ENCODE measurements around the gene ANKMY2. TPM values are rescaled to one million over a fixed set of nuclear protein-coding genes. Genes with fewer than 3 reads are reported as not detected.

ANKMY2 gene
- total RNA-seq, 1 donor from 2014 or later, result 9.4 TPM

DNA sequence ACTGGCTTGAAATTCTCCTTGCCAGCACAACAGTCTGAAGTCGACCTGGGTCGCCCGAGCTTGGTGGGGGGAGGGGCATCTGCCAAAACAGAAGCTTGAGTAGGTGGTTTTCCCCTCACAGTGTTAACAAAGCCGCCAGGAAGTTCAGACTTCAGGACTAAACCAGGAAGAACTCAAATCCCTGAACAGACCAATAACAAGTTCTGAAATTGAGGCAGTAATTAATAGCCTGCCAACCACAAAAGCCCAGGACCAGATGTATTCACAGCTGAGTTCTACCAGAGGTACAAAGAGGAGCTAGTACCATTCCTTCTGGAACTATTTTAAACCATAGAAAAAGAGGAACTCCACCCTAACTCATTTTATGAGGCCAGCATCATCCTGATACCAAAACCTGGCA lies 73.6 kb downstream of the ANKMY2 start:
- H3K4me1 Mint-ChIP-seq (ENCODE audit: low read depth, unreplicated experiment), result no peaks in the 10 kb centered on the region
- no peak overlapping the region for H3K27ac Mint-ChIP-seq (ENCODE audit: unreplicated experiment)
- H3K36me3 Mint-ChIP-seq (ENCODE audit: unreplicated experiment), result no peaks in the 10 kb centered on the region
- no peaks in the 10 kb centered on the region for H3K27me3 Mint-ChIP-seq (ENCODE audit: unreplicated experiment)
- TF ChIP-seq, protein P1, sequence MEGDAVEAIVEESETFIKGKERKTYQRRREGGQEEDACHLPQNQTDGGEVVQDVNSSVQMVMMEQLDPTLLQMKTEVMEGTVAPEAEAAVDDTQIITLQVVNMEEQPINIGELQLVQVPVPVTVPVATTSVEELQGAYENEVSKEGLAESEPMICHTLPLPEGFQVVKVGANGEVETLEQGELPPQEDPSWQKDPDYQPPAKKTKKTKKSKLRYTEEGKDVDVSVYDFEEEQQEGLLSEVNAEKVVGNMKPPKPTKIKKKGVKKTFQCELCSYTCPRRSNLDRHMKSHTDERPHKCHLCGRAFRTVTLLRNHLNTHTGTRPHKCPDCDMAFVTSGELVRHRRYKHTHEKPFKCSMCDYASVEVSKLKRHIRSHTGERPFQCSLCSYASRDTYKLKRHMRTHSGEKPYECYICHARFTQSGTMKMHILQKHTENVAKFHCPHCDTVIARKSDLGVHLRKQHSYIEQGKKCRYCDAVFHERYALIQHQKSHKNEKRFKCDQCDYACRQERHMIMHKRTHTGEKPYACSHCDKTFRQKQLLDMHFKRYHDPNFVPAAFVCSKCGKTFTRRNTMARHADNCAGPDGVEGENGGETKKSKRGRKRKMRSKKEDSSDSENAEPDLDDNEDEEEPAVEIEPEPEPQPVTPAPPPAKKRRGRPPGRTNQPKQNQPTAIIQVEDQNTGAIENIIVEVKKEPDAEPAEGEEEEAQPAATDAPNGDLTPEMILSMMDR (IDR thresholded peaks at IDR 0.05; ENCODE audit: partially characterized antibody, unreplicated experiment), result no peak
- no peak overlapping the region for H3K4me3 Mint-ChIP-seq (ENCODE audit: unreplicated experiment)
- H3K9me3 Mint-ChIP-seq (ENCODE audit: unreplicated experiment), result no peaks in the 10 kb centered on the region
- DNase-seq, result no peak

DNA sequence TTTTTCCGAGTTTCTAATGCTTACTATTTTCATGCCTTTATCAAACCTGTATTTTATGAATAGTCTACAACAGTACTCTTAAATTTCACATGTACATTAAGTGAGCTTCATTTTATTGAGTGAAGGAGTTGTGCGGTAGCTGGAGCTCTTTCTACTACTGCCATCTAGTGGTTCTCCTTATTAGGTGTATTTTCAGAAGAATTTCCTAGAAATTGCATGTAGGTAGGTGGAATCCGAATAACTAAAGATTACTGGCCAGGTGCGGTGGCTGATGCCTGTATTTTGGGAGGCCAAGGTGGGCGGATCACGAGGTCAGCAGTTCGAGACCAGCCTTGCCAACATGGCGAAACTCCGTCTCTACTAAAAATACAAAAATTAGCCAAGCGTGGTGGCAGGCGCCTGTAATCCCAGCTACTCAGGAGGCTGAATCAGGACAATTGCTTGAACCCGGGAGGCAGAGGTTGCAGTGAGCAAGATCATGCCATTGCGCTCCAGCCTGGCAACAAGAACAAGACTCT lies 80.6 kb downstream of the ANKMY2 start:
- TF ChIP-seq, protein P1 (IDR thresholded peaks at IDR 0.05; ENCODE audit: partially characterized antibody, unreplicated experiment), result peak; percentile 79
- H3K27me3 Mint-ChIP-seq (ENCODE audit: unreplicated experiment), result peaks cover 1% of the 10 kb centered on the region
- no peak overlapping the region for H3K27ac Mint-ChIP-seq (ENCODE audit: unreplicated experiment)
- peaks cover 7% of the 10 kb centered on the region for H3K4me1 Mint-ChIP-seq (ENCODE audit: low read depth, unreplicated experiment)
- no peaks in the 10 kb centered on the region for H3K36me3 Mint-ChIP-seq (ENCODE audit: unreplicated experiment)
- DNase-seq, result no peak
- no peaks in the 10 kb centered on the region for H3K9me3 Mint-ChIP-seq (ENCODE audit: unreplicated experiment)
- no peak overlapping the region for H3K4me3 Mint-ChIP-seq (ENCODE audit: unreplicated experiment)

DNA sequence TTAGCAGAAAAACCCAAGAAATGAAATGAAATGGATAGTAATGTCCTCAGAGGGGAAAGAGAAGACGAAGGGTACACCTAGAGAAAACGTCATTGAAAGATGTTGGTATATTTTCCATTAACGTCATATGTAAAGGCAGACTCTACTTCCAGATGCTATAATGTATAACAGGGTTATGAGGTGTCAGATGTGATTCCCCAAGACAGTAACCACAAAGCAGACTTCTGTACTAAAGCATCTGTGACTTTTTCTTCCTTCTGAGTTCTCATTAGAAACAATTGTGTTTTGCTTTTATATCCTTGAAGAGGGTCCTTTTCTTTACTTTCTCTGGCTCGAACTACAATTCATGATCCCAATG lies 81.6 kb downstream of the ANKMY2 start:
- TF ChIP-seq, protein P1 (IDR thresholded peaks at IDR 0.05; ENCODE audit: partially characterized antibody, unreplicated experiment), result no peak
- Mint-ChIP-seq H3K9me3 (ENCODE audit: unreplicated experiment) (no peaks in the 10 kb centered on the region), H3K27ac (ENCODE audit: unreplicated experiment) (no peak overlapping the region), H3K4me3 (ENCODE audit: unreplicated experiment) (no peak overlapping the region), H3K4me1 (ENCODE audit: low read depth, unreplicated experiment) (peaks cover 7% of the 10 kb centered on the region), H3K36me3 (ENCODE audit: unreplicated experiment) (no peaks in the 10 kb centered on the region), H3K27me3 (ENCODE audit: unreplicated experiment) (peaks cover 1% of the 10 kb centered on the region)
- DNase-seq, result no peak

DNA sequence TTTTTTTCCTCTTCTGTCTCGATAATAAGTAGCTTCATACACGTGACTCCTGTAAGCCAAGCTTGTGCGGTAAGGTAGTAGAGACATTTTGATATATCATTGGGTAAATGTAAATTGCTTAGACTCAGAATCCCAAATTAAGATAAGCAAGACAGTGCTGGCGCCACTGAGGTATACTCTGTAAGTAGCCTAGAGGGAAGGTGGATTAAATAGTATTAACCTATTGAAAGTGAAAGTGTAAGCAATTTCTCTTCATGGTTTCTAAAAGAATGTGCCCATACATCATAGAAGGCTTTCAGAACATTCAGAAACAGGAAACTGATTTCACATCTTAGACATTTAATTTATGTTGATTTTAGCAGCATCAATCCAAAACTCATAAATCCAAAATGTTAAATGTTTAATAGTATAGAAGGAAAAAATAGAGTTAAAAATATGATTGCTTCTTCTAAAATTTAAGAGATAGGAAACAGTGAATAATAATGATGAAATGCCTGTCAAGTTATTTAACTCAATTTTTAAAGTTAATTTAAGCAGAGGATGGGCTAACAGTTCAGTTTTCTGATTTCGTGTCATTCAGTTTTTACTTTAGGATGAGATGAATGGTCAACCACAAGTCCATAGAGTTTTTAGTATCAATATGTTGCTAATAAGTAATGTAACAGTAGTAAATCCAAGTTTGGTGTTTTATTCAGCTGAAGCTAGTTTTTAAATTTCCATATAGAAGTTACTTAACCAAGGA lies 82.1 kb downstream of the ANKMY2 start:
- Mint-ChIP-seq H3K27me3 (ENCODE audit: unreplicated experiment) (peaks cover 1% of the 10 kb centered on the region), H3K4me1 (ENCODE audit: low read depth, unreplicated experiment) (peaks cover 7% of the 10 kb centered on the region)
- TF ChIP-seq, protein P1 (IDR thresholded peaks at IDR 0.05; ENCODE audit: partially characterized antibody, unreplicated experiment), result no peak

DNA sequence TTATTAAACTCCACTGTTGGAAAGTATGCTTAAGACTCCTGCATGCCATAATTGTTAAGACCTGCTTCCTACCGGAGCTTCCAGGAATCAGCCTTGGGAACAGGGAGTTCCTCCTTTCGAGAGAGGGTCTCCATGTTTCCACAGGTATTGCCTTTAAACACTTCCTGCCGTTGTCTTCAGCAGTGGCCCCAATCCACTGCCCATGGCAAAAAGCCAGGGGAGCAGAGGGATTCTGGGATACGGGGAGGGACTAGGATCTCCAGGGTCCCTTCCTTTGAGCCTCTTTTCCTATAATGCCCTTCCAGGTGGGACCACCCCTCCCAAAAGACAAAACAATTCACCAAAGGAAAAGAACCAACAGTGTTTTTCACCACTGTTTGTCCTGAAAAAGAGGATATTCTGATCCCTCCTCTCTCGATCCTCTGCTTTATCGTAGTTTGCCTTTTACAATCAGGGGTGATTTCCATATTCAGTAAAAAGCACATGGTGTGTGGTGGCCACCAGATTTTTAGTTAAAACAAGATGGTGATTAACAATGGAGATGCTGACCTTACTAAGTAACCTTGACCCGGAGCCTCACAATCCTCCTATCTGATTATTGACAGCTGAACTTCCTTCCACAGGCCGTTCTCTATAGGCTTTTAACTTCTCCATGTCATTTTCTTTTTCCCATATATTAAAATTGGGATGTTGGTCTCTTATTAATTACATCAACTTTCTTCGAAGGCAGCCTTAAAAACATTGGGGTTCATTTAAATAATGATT lies 82.9 kb downstream of the ANKMY2 start:
- H3K27ac Mint-ChIP-seq (ENCODE audit: unreplicated experiment), result no peak overlapping the region
- no peaks in the 10 kb centered on the region for H3K36me3 Mint-ChIP-seq (ENCODE audit: unreplicated experiment)
- TF ChIP-seq, protein P1 (IDR thresholded peaks at IDR 0.05; ENCODE audit: partially characterized antibody, unreplicated experiment), result no peak
- DNase-seq, result no peak
- no peaks in the 10 kb centered on the region for H3K9me3 Mint-ChIP-seq (ENCODE audit: unreplicated experiment)
- H3K27me3 Mint-ChIP-seq (ENCODE audit: unreplicated experiment), result peaks cover 1% of the 10 kb centered on the region
- no peak overlapping the region for H3K4me3 Mint-ChIP-seq (ENCODE audit: unreplicated experiment)
- H3K4me1 Mint-ChIP-seq (ENCODE audit: low read depth, unreplicated experiment), result peaks cover 7% of the 10 kb centered on the region

More for the DNA sequence above, 82.1 kb downstream of the ANKMY2 start:
- Mint-ChIP-seq H3K27ac (ENCODE audit: unreplicated experiment) (no peak overlapping the region), H3K9me3 (ENCODE audit: unreplicated experiment) (no peaks in the 10 kb centered on the region), H3K36me3 (ENCODE audit: unreplicated experiment) (no peaks in the 10 kb centered on the region), H3K4me3 (ENCODE audit: unreplicated experiment) (no peak overlapping the region)
- no peak for DNase-seq

All from glutamatergic neuron (in vitro differentiated cells).